ENCODE data around the gene HOTAIR.

The HOTAIR gene

GRCh38 chr12:53944907-53945847 is 29.6 kb downstream of the HOTAIR start:
- DNase-seq (ENCODE audit: low spot score), result no peak

GRCh38 chr12:53944209-53944608 is 30.5 kb downstream of the HOTAIR start:
- no peak for DNase-seq (ENCODE audit: low spot score)

- DNase-seq (ENCODE audit: low spot score), result no peak
Observed at GRCh38 chr12:53942467-53942997, 32.2 kb downstream of the HOTAIR start.

GRCh38 chr12:53941750-53942149 is 33.0 kb downstream of the HOTAIR start:
- no peak for DNase-seq (ENCODE audit: low spot score)

GRCh38 chr12:53941187-53941586 is 33.6 kb downstream of the HOTAIR start:
- DNase-seq (ENCODE audit: low spot score), result no peak

GRCh38 chr12:53940443-53941014 is 34.2 kb downstream of the HOTAIR start:
- no peak for DNase-seq (ENCODE audit: low spot score)

- DNase-seq (ENCODE audit: low spot score), result no peak
Observed at GRCh38 chr12:53939141-53940108, 35.3 kb downstream of the HOTAIR start.

GRCh38 chr12:53938326-53939140 is 36.2 kb downstream of the HOTAIR start, which contains the start of gene HOXC13:
TSS of gene HOXC13 (plus strand) at chr12:53938831. CDS start at chr12:53938907, 76 bp downstream.
- DNase-seq (ENCODE audit: low spot score), result no peak

GRCh38 chr12:53937596-53938325 is 37.0 kb downstream of the HOTAIR start:
- no peak for DNase-seq (ENCODE audit: low spot score)

- no peak for DNase-seq (ENCODE audit: low spot score)
Observed at GRCh38 chr12:53937099-53937498, 37.7 kb downstream of the HOTAIR start.

GRCh38 chr12:53935383-53936341 is 39.1 kb downstream of the HOTAIR start:
- DNase-seq (ENCODE audit: low spot score), result no peak

- no peak for DNase-seq (ENCODE audit: low spot score)
Observed at GRCh38 chr12:53932915-53933314, 41.8 kb downstream of the HOTAIR start.

- DNase-seq (ENCODE audit: low spot score), result no peak
Observed at GRCh38 chr12:53931844-53932581, 42.7 kb downstream of the HOTAIR start.

- DNase-seq (ENCODE audit: low spot score), result no peak
Observed at GRCh38 chr12:53930591-53931255, 44.0 kb downstream of the HOTAIR start.

- no peak for DNase-seq (ENCODE audit: low spot score)
Observed at GRCh38 chr12:53929527-53929926, 45.2 kb downstream of the HOTAIR start.

GRCh38 chr12:53928054-53928835 is 46.5 kb downstream of the HOTAIR start:
- DNase-seq (ENCODE audit: low spot score), result no peak

Data from hepatic stellate cell (primary cell).